ENCODE data around the gene TUBB1. TPM values are rescaled to one million over a fixed set of nuclear protein-coding genes. Genes with fewer than 3 reads are reported as not detected.
A peak's percentile ranks its signal among the peaks of the same experiment; 100 is the strongest.

The TUBB1 gene
- total RNA-seq, 4 donors from 2014 or later: 0.15 TPM; not detected in 3

DNA sequence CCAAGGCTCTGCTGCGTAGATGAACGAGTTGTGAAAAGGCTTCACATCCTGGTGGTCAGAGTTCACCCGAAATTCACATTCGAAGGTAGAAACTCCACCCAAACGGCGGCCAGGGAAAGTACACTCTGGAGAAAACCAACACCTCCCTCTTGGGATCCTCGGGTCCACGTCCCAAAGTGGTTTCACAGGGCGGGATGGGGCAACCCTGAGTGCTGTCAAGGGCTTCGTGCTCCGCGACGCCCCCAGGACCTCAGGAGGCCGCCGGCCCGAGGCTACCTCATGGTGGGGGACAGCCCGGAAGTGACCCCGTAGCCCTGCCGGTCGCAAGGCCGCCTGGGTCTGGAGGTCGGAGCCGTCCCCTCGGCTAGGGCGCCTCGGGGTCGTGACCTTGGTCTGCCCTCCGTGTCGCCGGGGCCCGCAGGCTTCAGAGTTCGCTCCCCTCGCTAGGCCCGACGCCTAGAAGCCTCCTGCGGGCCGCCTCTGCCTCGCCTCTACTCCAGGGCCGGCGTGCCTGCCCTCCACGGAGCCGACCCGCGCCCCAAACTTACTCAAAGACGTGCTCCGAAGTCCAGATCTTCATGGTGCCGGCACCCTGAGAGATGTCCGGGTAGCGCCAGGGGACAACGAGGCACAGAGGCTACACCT is 23.0 kb downstream of the TUBB1 start, which contains the start of gene PRELID3B:
TSS of gene PRELID3B (minus strand) at position 636 of the 645 bp plus-strand sequence. CDS start at position 580, 56 bp downstream.
- Histone ChIP-seq H3K27ac (peak within 1 kb of the TSS; percentile 12 to 89 (median 84)), H3K9me3 (no peaks in the 10 kb centered on the region), H3K4me3 (peak within 1 kb of the TSS; percentile 73 to 94), H3K36me3 (peaks cover 0 to 11% of the 10 kb centered on the region in 2 donors), H3K27me3 (no peaks in the 10 kb centered on the region), H3K4me1 (peaks cover 0 to 39% (median 23%) of the 10 kb centered on the region in 3 donors)
- TF ChIP-seq, protein P1, sequence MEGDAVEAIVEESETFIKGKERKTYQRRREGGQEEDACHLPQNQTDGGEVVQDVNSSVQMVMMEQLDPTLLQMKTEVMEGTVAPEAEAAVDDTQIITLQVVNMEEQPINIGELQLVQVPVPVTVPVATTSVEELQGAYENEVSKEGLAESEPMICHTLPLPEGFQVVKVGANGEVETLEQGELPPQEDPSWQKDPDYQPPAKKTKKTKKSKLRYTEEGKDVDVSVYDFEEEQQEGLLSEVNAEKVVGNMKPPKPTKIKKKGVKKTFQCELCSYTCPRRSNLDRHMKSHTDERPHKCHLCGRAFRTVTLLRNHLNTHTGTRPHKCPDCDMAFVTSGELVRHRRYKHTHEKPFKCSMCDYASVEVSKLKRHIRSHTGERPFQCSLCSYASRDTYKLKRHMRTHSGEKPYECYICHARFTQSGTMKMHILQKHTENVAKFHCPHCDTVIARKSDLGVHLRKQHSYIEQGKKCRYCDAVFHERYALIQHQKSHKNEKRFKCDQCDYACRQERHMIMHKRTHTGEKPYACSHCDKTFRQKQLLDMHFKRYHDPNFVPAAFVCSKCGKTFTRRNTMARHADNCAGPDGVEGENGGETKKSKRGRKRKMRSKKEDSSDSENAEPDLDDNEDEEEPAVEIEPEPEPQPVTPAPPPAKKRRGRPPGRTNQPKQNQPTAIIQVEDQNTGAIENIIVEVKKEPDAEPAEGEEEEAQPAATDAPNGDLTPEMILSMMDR (IDR thresholded peaks at IDR 0.05): no peak
- TF ChIP-seq POLR2A (IDR thresholded peaks at IDR 0.05): peak; percentile 53 to 57
- WGBS, 2 donors (ENCODE audit: low coverage in 1 of 2): 12% methylated on average over 6 of the region's 50 CpGs; no CpG with 5 or more reads in 1 of the 2 donors
- ATAC-seq: peak; percentile 29

DNA sequence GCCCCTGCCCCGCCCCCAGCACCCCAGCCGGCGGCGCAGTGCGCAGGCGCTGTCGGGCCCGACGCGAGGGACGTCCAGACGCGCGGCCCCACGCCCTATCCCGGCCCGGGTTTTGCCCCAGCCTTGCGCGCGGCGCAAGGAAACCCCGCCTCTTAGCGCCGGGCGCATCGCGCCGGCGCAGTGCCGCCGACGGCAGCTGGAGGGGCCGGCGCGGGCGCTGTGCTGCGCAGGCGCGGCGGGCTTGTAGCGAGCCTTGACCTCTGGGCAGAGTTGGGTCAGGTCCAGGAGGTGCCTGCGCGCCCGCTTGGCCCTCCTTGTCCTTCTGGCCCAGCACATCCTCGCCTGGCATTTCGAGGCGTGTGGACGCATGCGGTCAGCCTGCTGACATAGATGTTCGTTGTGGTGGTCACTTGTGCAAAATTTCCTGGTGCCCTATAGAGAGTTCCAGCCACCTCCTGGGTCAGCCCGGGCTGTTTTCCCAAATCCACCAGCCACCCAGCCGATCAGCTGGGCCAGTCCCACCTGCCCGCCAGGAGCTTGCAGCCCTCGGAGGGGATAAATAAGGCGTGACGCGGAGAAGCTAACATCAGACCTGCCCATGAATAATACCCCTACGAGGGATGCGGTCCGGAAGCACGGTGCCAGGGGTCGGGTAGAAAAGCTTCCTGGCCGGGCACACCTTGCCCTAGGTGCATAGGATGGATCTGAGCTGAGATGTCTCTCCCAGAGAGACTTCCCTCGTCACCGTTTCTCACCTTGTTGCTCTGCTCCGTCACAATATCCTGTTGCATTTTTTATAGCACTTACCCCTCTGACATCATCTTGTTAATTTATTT is 23.8 kb downstream of the TUBB1 start:
- TF ChIP-seq, protein P1 (IDR thresholded peaks at IDR 0.05): peak in 2 of 4 experiments; percentile 13 to 43
- no peak for TF ChIP-seq POLR2AphosphoS5 (IDR thresholded peaks at IDR 0.05)
- peaks cover 0 to 4% of the 10 kb centered on the region in 2 donors for H3K36me3 ChIP-seq
- peak; percentile 99 for ATAC-seq
- peak overlapping the region; percentile 73 to 94 for H3K4me3 ChIP-seq
- no peaks in the 10 kb centered on the region for H3K27me3 ChIP-seq
- 43 to 79% methylated on average over 5 to 11 of the region's 66 CpGs for WGBS, 2 donors (ENCODE audit: low coverage in 1 of 2)
- peak overlapping the region in 3 of 4 donors; percentile 83 to 89 (median 86) for H3K27ac ChIP-seq
- H3K4me1 ChIP-seq: peaks cover 0 to 39% (median 23%) of the 10 kb centered on the region in 3 donors
- no peaks in the 10 kb centered on the region for H3K9me3 ChIP-seq

DNA sequence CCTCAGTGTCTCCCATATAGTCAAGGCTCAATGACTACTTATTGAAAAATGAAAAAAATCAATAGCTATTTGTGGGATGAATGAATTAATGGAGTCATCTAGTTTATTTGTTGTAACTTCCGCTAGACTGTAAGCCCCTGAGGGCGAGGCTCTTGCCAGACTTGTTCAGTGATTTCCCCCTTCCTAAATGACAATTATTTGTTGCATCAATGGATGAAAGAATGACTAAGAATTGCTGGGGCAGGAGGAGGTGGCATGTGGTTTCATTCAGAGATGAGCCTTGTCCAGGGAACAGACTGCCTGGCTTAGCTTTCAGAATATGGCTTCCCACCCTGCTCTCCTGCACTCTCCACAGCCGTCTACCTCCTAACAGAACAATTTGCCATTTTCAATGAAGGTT is 24.5 kb downstream of the TUBB1 start:
- peak overlapping the region in 3 of 4 donors; percentile 83 to 89 (median 86) for H3K27ac ChIP-seq

GRCh38 chr20:59044295-59044694 is 25.1 kb downstream of the TUBB1 start:
- Histone ChIP-seq H3K27me3 (peaks cover 3% of the 10 kb centered on the region), H3K36me3 (no peaks in the 10 kb centered on the region), H3K27ac (peak overlapping the region in 1 of 4 donors; percentile 86), H3K4me1 (peaks cover 0 to 39% (median 23%) of the 10 kb centered on the region in 3 donors), H3K4me3 (no peak overlapping the region), H3K9me3 (no peaks in the 10 kb centered on the region)
- TF ChIP-seq EP300 (IDR thresholded peaks at IDR 0.05) (no peak), POLR2AphosphoS5 (IDR thresholded peaks at IDR 0.05) (no peak), POLR2A (IDR thresholded peaks at IDR 0.05) (no peak)
- TF ChIP-seq, protein P1 (IDR thresholded peaks at IDR 0.05): no peak
- 79 to 92% methylated on average over 3 of the region's 3 CpGs for WGBS, 2 donors (ENCODE audit: low coverage in 1 of 2)
- no peak for ATAC-seq

More for the DNA sequence above, 24.5 kb downstream of the TUBB1 start:
- H3K36me3 ChIP-seq: no peaks in the 10 kb centered on the region
- 86 to 87% methylated on average over 2 to 3 of the region's 3 CpGs for WGBS, 2 donors (ENCODE audit: low coverage in 1 of 2)
- H3K4me1 ChIP-seq: peaks cover 0 to 39% (median 23%) of the 10 kb centered on the region in 3 donors
- H3K4me3 ChIP-seq: no peak overlapping the region
- no peak for ATAC-seq
- no peaks in the 10 kb centered on the region for H3K9me3 ChIP-seq
- no peak for TF ChIP-seq POLR2A (IDR thresholded peaks at IDR 0.05)
- TF ChIP-seq, protein P1 (IDR thresholded peaks at IDR 0.05): no peak
- TF ChIP-seq EP300 (IDR thresholded peaks at IDR 0.05): no peak
- TF ChIP-seq POLR2AphosphoS5 (IDR thresholded peaks at IDR 0.05): no peak
- no peaks in the 10 kb centered on the region for H3K27me3 ChIP-seq

All from gastroesophageal sphincter (tissue), 4 donors.